ENCODE data around the gene EIF2D. TPM values are rescaled to one million over a fixed set of nuclear protein-coding genes. Genes with fewer than 3 reads are reported as not detected.

Gene EIF2D
- total RNA-seq, 4 donors from 2014 or later = 52.9 to 62.1 (median 57.0) TPM

DNA sequence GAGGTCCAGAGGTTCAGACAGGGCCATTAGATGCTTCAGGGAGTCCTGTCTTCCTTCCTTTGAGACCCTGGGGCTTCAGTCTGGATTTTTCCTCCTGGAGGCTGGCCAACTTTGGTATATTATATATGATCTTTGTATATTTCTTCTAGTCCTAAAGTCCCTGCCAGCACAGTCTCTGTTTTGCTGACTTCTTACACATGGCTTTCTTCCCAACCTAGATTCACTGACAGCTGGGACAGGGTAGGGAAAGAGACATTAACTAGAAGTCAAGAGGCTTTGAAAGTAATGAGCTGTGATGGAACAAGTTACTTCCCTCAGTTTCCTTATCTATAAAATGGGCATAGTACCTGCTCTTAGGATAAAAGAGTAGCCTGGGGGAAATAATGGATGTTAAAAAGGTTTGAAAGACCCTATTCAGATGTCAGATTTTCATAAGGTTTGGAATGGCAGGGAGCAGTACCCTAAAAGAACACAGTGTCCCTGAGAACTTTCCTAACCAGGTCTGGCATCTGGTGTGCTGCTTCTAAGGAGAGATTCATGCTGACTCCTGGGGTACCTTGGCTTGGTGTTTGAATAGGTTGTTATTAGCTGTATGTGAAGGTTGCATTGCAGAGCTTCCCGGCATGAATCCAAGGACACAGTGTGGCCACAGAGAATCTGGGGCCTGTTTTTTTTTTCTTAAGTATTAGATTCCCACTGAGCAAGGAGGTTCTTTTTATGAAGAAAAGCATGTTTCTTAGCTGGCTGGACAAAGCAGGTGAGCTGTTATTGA is 57.4 kb downstream of the EIF2D start:
- H3K4me3 ChIP-seq (replicated peaks in 1 of 3) = no peak overlapping the region
- H3K9me3 ChIP-seq = no peaks in the 10 kb centered on the region
- peaks cover 23 to 65% of the 10 kb centered on the region in 2 donors for H3K4me1 ChIP-seq
- no peak for TF ChIP-seq POLR2A (IDR thresholded peaks at IDR 0.05)
- TF ChIP-seq, protein P1, sequence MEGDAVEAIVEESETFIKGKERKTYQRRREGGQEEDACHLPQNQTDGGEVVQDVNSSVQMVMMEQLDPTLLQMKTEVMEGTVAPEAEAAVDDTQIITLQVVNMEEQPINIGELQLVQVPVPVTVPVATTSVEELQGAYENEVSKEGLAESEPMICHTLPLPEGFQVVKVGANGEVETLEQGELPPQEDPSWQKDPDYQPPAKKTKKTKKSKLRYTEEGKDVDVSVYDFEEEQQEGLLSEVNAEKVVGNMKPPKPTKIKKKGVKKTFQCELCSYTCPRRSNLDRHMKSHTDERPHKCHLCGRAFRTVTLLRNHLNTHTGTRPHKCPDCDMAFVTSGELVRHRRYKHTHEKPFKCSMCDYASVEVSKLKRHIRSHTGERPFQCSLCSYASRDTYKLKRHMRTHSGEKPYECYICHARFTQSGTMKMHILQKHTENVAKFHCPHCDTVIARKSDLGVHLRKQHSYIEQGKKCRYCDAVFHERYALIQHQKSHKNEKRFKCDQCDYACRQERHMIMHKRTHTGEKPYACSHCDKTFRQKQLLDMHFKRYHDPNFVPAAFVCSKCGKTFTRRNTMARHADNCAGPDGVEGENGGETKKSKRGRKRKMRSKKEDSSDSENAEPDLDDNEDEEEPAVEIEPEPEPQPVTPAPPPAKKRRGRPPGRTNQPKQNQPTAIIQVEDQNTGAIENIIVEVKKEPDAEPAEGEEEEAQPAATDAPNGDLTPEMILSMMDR (IDR thresholded peaks at IDR 0.05) = no peak
- no peak for DNase-seq
- H3K36me3 ChIP-seq = no peaks in the 10 kb centered on the region
- no peaks in the 10 kb centered on the region for H3K27me3 ChIP-seq
- H3K27ac ChIP-seq = no peak overlapping the region
- WGBS, 2 donors = 86 to 89% methylated on average over 1 of the region's 1 CpG
- intact Hi-C loops (cut with DNase I) = no loop called here

DNA sequence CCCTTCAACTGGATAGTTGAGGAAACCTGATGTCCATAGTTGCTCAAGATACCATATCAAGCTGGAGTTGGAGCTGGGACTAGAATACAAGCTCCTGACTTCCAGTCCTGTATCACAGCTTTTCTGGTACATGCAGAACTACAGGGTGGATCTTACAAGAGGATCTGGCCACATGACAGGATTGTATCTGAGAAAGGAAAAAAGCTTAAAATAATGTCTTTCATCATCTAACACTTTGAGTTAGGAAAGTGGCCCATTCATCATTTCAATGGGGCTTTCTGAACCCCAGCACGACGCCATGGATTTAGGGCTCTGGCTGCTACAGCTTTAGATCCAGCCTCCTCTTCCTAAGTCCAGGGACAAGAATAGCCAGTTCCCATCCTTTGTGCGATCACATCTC is 58.1 kb downstream of the EIF2D start:
- intact Hi-C loops (cut with DNase I) = no loop called here
- TF ChIP-seq POLR2A (IDR thresholded peaks at IDR 0.05) = no peak
- TF ChIP-seq, protein P1 (IDR thresholded peaks at IDR 0.05) = no peak
- H3K4me3 ChIP-seq (replicated peaks in 1 of 3) = no peak overlapping the region
- no peaks in the 10 kb centered on the region for H3K36me3 ChIP-seq
- H3K9me3 ChIP-seq = no peaks in the 10 kb centered on the region
- H3K27me3 ChIP-seq = no peaks in the 10 kb centered on the region
- no peak for DNase-seq
- peaks cover 17 to 65% of the 10 kb centered on the region in 2 donors for H3K4me1 ChIP-seq
- 90 to 100% methylated on average over 3 of the region's 3 CpGs for WGBS, 2 donors
- no peak overlapping the region for H3K27ac ChIP-seq

DNA sequence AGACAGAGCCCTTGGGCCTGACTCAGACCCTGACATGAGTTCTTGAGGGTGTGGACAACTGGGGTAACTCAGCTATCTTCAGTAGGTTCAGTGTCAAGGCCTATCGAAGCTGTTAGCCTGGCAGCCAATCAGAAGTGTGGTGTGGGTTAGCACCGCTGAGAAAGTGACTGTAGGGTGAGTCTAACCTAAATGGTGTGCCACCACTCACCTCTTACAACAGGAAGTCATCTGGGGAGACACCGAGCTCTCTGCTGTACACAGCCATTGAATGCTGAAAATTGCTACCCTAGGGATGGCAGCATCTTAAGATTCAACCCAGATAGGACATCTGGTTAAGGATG is 60.3 kb downstream of the EIF2D start:
- no peak for DNase-seq
- Histone ChIP-seq H3K9me3 (no peaks in the 10 kb centered on the region), H3K27me3 (no peaks in the 10 kb centered on the region), H3K27ac (no peak overlapping the region), H3K4me3 (replicated peaks in 1 of 3) (no peak overlapping the region), H3K36me3 (no peaks in the 10 kb centered on the region), H3K4me1 (peaks cover 9 to 47% of the 10 kb centered on the region in 2 donors)
- WGBS, 2 donors = 94 to 100% methylated on average over 3 of the region's 3 CpGs
- intact Hi-C loops (cut with DNase I) = loop anchor here (2.0 kb wide), 1 partner anchor 25 kb away; no protein-coding TSS in a partner anchor
- no peak for TF ChIP-seq POLR2A (IDR thresholded peaks at IDR 0.05)
- TF ChIP-seq, protein P1 (IDR thresholded peaks at IDR 0.05) = no peak

DNA sequence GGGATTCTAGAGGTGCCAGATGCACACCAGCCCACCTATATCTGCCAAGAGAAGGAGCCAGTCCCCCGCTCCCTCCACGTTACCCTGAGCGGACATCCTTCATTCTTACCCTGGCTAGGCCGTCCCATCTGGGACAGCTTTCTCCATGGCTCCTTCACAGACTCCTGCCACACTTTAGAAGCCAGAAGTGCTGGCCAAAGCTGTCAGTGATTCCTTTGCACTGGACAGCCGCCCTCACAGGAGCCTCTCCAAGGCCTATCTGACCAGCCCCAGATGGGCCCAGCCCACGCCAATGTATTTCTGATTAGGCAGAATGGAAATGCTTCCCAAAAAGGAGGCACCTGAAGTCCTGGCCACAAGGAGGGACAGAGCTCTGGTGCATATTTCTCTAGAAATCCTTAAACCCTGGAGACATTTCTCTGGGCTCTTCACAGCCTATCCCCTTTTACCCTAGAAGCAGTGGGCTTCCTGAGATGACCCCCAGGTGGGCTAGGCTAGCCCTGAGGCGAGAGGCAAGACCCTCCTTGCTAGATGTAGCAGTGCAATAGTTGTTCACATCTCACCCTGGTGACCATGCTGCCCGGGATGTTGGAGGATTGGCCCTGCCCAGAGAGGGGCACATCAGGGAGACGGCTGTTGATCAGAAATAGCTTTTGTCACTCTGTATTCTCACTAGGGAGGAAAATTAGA is 60.8 kb downstream of the EIF2D start:
- Histone ChIP-seq H3K27me3 (no peaks in the 10 kb centered on the region), H3K27ac (peak overlapping the region in 2 of 3 donors; percentile 53 to 62), H3K36me3 (no peaks in the 10 kb centered on the region), H3K4me3 (replicated peaks in 1 of 3) (no peak overlapping the region), H3K4me1 (peaks cover 9 to 42% of the 10 kb centered on the region in 2 donors), H3K9me3 (no peaks in the 10 kb centered on the region)
- WGBS, 2 donors = 83 to 95% methylated on average over 8 to 9 of the region's 9 CpGs
- no peak for TF ChIP-seq POLR2A (IDR thresholded peaks at IDR 0.05)
- TF ChIP-seq, protein P1 (IDR thresholded peaks at IDR 0.05) = no peak
- no peak for DNase-seq
- intact Hi-C loops (cut with DNase I) = loop anchor here (2.0 kb wide), 1 partner anchor 25 kb away; no protein-coding TSS in a partner anchor

DNA sequence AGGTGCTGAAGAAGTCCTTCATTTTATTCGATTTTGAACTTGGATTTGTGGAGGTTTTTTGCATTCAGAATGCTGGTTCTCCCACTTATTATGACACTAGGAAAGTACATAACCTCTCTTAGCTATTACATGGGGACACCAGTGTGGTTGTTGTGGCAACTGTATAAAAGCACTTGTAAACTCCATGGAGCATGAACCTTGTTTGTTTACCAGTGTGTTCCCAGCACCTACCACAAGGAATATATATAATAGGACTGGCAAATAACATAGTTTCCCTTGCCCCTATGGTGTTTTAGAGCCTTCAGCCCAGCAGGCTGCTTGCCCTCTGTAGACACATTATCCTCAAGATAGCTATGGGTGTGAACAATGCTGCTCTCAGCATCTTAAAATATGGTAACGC is 61.8 kb downstream of the EIF2D start:
- WGBS, 2 donors = 57 to 68% methylated on average over 2 of the region's 2 CpGs

More for the DNA sequence above, 61.8 kb downstream of the EIF2D start:
- Histone ChIP-seq H3K27me3 (no peaks in the 10 kb centered on the region), H3K27ac (peak overlapping the region; percentile 0 to 62 (median 53)), H3K4me3 (replicated peaks in 1 of 3) (no peak overlapping the region), H3K9me3 (no peaks in the 10 kb centered on the region), H3K4me1 (peaks cover 9 to 33% of the 10 kb centered on the region in 2 donors), H3K36me3 (no peaks in the 10 kb centered on the region)
- intact Hi-C loops (cut with DNase I) = loop anchor here (2.0 kb wide), 1 partner anchor 26 kb away; no protein-coding TSS in a partner anchor
- no peak for DNase-seq
- TF ChIP-seq, protein P1 (IDR thresholded peaks at IDR 0.05) = peak in 3 of 6 experiments; percentile 10 to 32 (median 24)
- TF ChIP-seq POLR2A (IDR thresholded peaks at IDR 0.05) = no peak
